Thyroid gland (tissue), 4 donors: ENCODE data around the gene WDFY4. TPM values are rescaled to one million over a fixed set of nuclear protein-coding genes. Genes with fewer than 3 reads are reported as not detected.

ENCODE experiments used
- DNase-seq, 2 donors: peaks; one replicate each; pipeline ENCODE4 v3.0.0-alpha.2; 2019
- H3K27ac ChIP-seq, 3 donors: fragments of 200-600 bp; sonication (generic); 1 replicate in 2 of 3; 2 replicates in 1 of 3; pipeline ENCODE4 v1.5.1; 2016 to 2019; ENCODE audit warnings: mild to moderate bottlenecking in 1 of 3, moderate library complexity in 1 of 3
- H3K27me3 ChIP-seq: fragments of 200-600 bp; sonication (generic); one replicate; pipeline ENCODE4 v1.5.1; 2019
- H3K36me3 ChIP-seq, 2 donors: fragments of 200-600 bp; sonication (generic); one replicate each; pipeline ENCODE4 v1.5.1; 2016 to 2019
- H3K4me1 ChIP-seq, 2 donors: fragments of 200-600 bp; sonication (generic); one replicate each; pipeline ENCODE4 v1.5.1; 2017 to 2019
- H3K4me3 ChIP-seq, 3 donors: fragments of 200-600 bp; sonication (generic); replicated peaks in 1 of 3; 1 replicate in 2 of 3; 2 replicates in 1 of 3; pipeline ENCODE4 v1.5.1; 2016; ENCODE audit warnings: mild to moderate bottlenecking in 1 of 3
- H3K9me3 ChIP-seq: fragments of 200-600 bp; sonication (generic); one replicate; pipeline ENCODE4 v1.5.1; 2017
- CTCF ChIP-seq, 6 experiments: fragments of 200-600 bp in 3 of 6; fragments of 450-650 bp in 3 of 6; sonication (generic) in 3 of 6; IDR thresholded peaks; one replicate each; pipeline ENCODE4 v1.5.1; 2016 to 2019; ENCODE audit warnings: antibody characterized with exemption in 6 of 6, mild to moderate bottlenecking in 2 of 6, inconsistent platforms in 1 of 6, moderate library complexity in 1 of 6
- POLR2A ChIP-seq, 2 donors: fragments of 450-650 bp; IDR thresholded peaks; one replicate each; pipeline ENCODE4 v1.6.1; 2017; ENCODE audit warnings: antibody characterized with exemption in 2 of 2, mild to moderate bottlenecking in 2 of 2, moderate library complexity in 1 of 2
- WGBS, 2 donors: methylation state at CpG; one replicate each; pipeline ENCODE4 v1.1.5; 2017; 5-methylcytosine and 5-hydroxymethylcytosine counted together
- intact Hi-C: fragments of 100-400 bp; cut with DNase I; formaldehyde crosslinking; loops from one replicate; pipeline ENCODE4 v1.15.1; 2023
- total RNA-seq, 4 donors: library from RNA; depleted of rRNA; stranded (reverse); fragments of >200 nt; gene quantifications; one replicate each; pipeline ENCODE4 v1.2.3, GENCODE V29; 2016

WDFY4 gene
- total RNA-seq, 4 donors from 2014 or later = 1.0 to 3.5 (median 1.2) TPM

- no peak for TF ChIP-seq CTCF (IDR thresholded peaks at IDR 0.05)
- no peak for TF ChIP-seq POLR2A (IDR thresholded peaks at IDR 0.05)
- Histone ChIP-seq H3K9me3 (no peaks in the 10 kb centered on the region), H3K4me1 (no peaks in the 10 kb centered on the region), H3K4me3 (no peak overlapping the region), H3K36me3 (no peaks in the 10 kb centered on the region), H3K27ac (no peak overlapping the region), H3K27me3 (no peaks in the 10 kb centered on the region)
- intact Hi-C loops = no loop called here
- 85 to 90% methylated on average over 8 to 10 of the region's 10 CpGs for WGBS, 2 donors
- no peak for DNase-seq
These were observed 132.5 kb downstream of the WDFY4 start for GRCh38 chr10:48817141-48817540.

GRCh38 chr10:48818081-48818480, 133.4 kb downstream of the WDFY4 start:
- Histone ChIP-seq H3K27me3 (no peaks in the 10 kb centered on the region), H3K9me3 (no peaks in the 10 kb centered on the region), H3K36me3 (no peaks in the 10 kb centered on the region), H3K4me1 (no peaks in the 10 kb centered on the region), H3K4me3 (no peak overlapping the region), H3K27ac (no peak overlapping the region)
- WGBS, 2 donors = 70 to 73% methylated on average over 2 of the region's 2 CpGs
- no peak for DNase-seq
- intact Hi-C loops = no loop called here
- TF ChIP-seq CTCF (IDR thresholded peaks at IDR 0.05) (no peak), POLR2A (IDR thresholded peaks at IDR 0.05) (no peak)

- H3K36me3 ChIP-seq = no peaks in the 10 kb centered on the region
- no peak overlapping the region for H3K4me3 ChIP-seq
- H3K4me1 ChIP-seq = no peaks in the 10 kb centered on the region
- TF ChIP-seq CTCF (IDR thresholded peaks at IDR 0.05) (no peak), POLR2A (IDR thresholded peaks at IDR 0.05) (no peak)
- no peaks in the 10 kb centered on the region for H3K9me3 ChIP-seq
- no peaks in the 10 kb centered on the region for H3K27me3 ChIP-seq
- no peak overlapping the region for H3K27ac ChIP-seq
- 93 to 95% methylated on average over 17 to 18 of the region's 18 CpGs for WGBS, 2 donors
- intact Hi-C loops = no loop called here
- DNase-seq = no peak
These were observed 134.3 kb downstream of the WDFY4 start for GRCh38 chr10:48818861-48819520.

- 93 to 94% methylated on average over 8 of the region's 8 CpGs for WGBS, 2 donors
- Histone ChIP-seq H3K27me3 (no peaks in the 10 kb centered on the region), H3K4me3 (no peak overlapping the region), H3K4me1 (no peaks in the 10 kb centered on the region), H3K27ac (no peak overlapping the region), H3K36me3 (no peaks in the 10 kb centered on the region), H3K9me3 (no peaks in the 10 kb centered on the region)
- TF ChIP-seq CTCF (IDR thresholded peaks at IDR 0.05) = no peak
- TF ChIP-seq POLR2A (IDR thresholded peaks at IDR 0.05) = no peak
- DNase-seq = no peak
- intact Hi-C loops = no loop called here
These were observed 135.1 kb downstream of the WDFY4 start for GRCh38 chr10:48819783-48820182.

- no peak overlapping the region for H3K4me3 ChIP-seq
- no peaks in the 10 kb centered on the region for H3K4me1 ChIP-seq
- no peaks in the 10 kb centered on the region for H3K36me3 ChIP-seq
- H3K27ac ChIP-seq = no peak overlapping the region
- H3K9me3 ChIP-seq = no peaks in the 10 kb centered on the region
- 93 to 95% methylated on average over 6 to 9 of the region's 9 CpGs for WGBS, 2 donors
- TF ChIP-seq CTCF (IDR thresholded peaks at IDR 0.05) (no peak), POLR2A (IDR thresholded peaks at IDR 0.05) (no peak)
- no peak for DNase-seq
- H3K27me3 ChIP-seq = no peaks in the 10 kb centered on the region
- intact Hi-C loops = no loop called here
These were observed 135.6 kb downstream of the WDFY4 start for GRCh38 chr10:48820231-48820630.
